ENCODE measurements around the gene FOXK2. TPM values are rescaled to one million over a fixed set of nuclear protein-coding genes. Genes with fewer than 3 reads are reported as not detected.

The FOXK2 gene
- polyA plus RNA-seq (ENCODE audit: insufficient read length in 4 of 4) = 10 to 100 TPM; 39.6 to 44.6 (median 42.0) TPM

- DNase-seq (ENCODE audit: low read depth in 4 of 4, low spot score in 3 of 4) = peak; percentile 87 to 89 (median 88)
Measured at GRCh38 chr17:82518826-82519810, at the start of gene FOXK2. Gene FOXK2, plus strand, starts transcription at chr17:82519732. Its CDS starts 157 bp downstream, at chr17:82519889.

- DNase-seq (ENCODE audit: low read depth in 4 of 4, low spot score in 3 of 4) = no peak
Measured at GRCh38 chr17:82470065-82470464, 49.5 kb upstream of the FOXK2 start.

- no peak for DNase-seq (ENCODE audit: low read depth in 4 of 4, low spot score in 3 of 4)
Measured at GRCh38 chr17:82474223-82475010, 45.1 kb upstream of the FOXK2 start.

GRCh38 chr17:82475458-82475857 is 44.1 kb upstream of the FOXK2 start:
- DNase-seq (ENCODE audit: low read depth in 4 of 4, low spot score in 3 of 4) = no peak

- DNase-seq (ENCODE audit: low read depth in 4 of 4, low spot score in 3 of 4) = no peak
Measured at GRCh38 chr17:82477934-82478333, 41.6 kb upstream of the FOXK2 start.

GRCh38 chr17:82479602-82480001 is 39.9 kb upstream of the FOXK2 start:
- no peak for DNase-seq (ENCODE audit: low read depth in 4 of 4, low spot score in 3 of 4)

- no peak for DNase-seq (ENCODE audit: low read depth in 4 of 4, low spot score in 3 of 4)
Measured at GRCh38 chr17:82480318-82480717, 39.2 kb upstream of the FOXK2 start.

GRCh38 chr17:82483204-82483660 is 36.3 kb upstream of the FOXK2 start:
- DNase-seq (ENCODE audit: low read depth in 4 of 4, low spot score in 3 of 4) = no peak

- no peak for DNase-seq (ENCODE audit: low read depth in 4 of 4, low spot score in 3 of 4)
Measured at GRCh38 chr17:82483836-82484235, 35.7 kb upstream of the FOXK2 start.

GRCh38 chr17:82486231-82487094 is 33.1 kb upstream of the FOXK2 start:
- no peak for DNase-seq (ENCODE audit: low read depth in 4 of 4, low spot score in 3 of 4)

GRCh38 chr17:82487910-82488309 is 31.6 kb upstream of the FOXK2 start:
- no peak for DNase-seq (ENCODE audit: low read depth in 4 of 4, low spot score in 3 of 4)

GRCh38 chr17:82489117-82489516 is 30.4 kb upstream of the FOXK2 start:
- DNase-seq (ENCODE audit: low read depth in 4 of 4, low spot score in 3 of 4) = no peak

- DNase-seq (ENCODE audit: low read depth in 4 of 4, low spot score in 3 of 4) = no peak
Measured at GRCh38 chr17:82489851-82490511, 29.6 kb upstream of the FOXK2 start.

- no peak for DNase-seq (ENCODE audit: low read depth in 4 of 4, low spot score in 3 of 4)
Measured at GRCh38 chr17:82490512-82491195, 28.9 kb upstream of the FOXK2 start.

- DNase-seq (ENCODE audit: low read depth in 4 of 4, low spot score in 3 of 4) = no peak
Measured at GRCh38 chr17:82491196-82491530, 28.4 kb upstream of the FOXK2 start.

- no peak for DNase-seq (ENCODE audit: low read depth in 4 of 4, low spot score in 3 of 4)
Measured at GRCh38 chr17:82491533-82491932, 28.0 kb upstream of the FOXK2 start.

- DNase-seq (ENCODE audit: low read depth in 4 of 4, low spot score in 3 of 4) = no peak
Measured at GRCh38 chr17:82492643-82493225, 26.8 kb upstream of the FOXK2 start.

GRCh38 chr17:82493226-82493781 is 26.2 kb upstream of the FOXK2 start:
- DNase-seq (ENCODE audit: low read depth in 4 of 4, low spot score in 3 of 4) = no peak

All from left renal pelvis (tissue), 4 donors.